Mesendoderm (in vitro differentiated cells): ENCODE results near the gene PLSCR1.

Experiments used
- DNase-seq: peaks from one replicate; pipeline ENCODE4 v3.0.0; 2013
- H2AK5ac ChIP-seq: 2 replicates; pipeline ENCODE4 v1.6.1; 2013; ENCODE audit warnings: low read length, inconsistent platforms
- H2BK120ac ChIP-seq: 2 replicates; pipeline ENCODE4 v1.6.1; 2013; ENCODE audit warnings: low read depth, mild to moderate bottlenecking, low read length, moderate library complexity, mixed read lengths
- H2BK15ac ChIP-seq: replicated peaks from 2 replicates; pipeline ENCODE4 v1.6.1; 2013; ENCODE audit warnings: low read depth, mild to moderate bottlenecking, moderate library complexity
- H2BK5ac ChIP-seq: 2 replicates; pipeline ENCODE4 v1.6.1; 2013; ENCODE audit warnings: low read length, inconsistent platforms
- H3K18ac ChIP-seq: 2 replicates; pipeline ENCODE4 v1.6.1; 2013; ENCODE audit warnings: mild to moderate bottlenecking, low read length, mixed read lengths
- H3K23ac ChIP-seq: one replicate; pipeline ENCODE4 v1.6.1; 2013; ENCODE audit warnings: low read length
- H3K27ac ChIP-seq: 2 replicates; pipeline ENCODE4 v1.5.1; 2013; ENCODE audit warnings: low read depth, mild to moderate bottlenecking, inconsistent platforms, low read length, moderate library complexity
- H3K27me3 ChIP-seq: 2 replicates; pipeline ENCODE4 v1.6.1; 2013; ENCODE audit warnings: low read length, control low read depth, mild to moderate bottlenecking, inconsistent platforms; ENCODE audit not compliant: insufficient read depth, poor library complexity
- H3K36me3 ChIP-seq: 2 replicates; pipeline ENCODE4 v1.6.1; 2013; ENCODE audit warnings: low read length, inconsistent platforms; ENCODE audit not compliant: control insufficient read depth, insufficient read depth
- H3K4ac ChIP-seq: one replicate; pipeline ENCODE4 v1.6.1; 2013; ENCODE audit warnings: low read depth, mild to moderate bottlenecking, low read length, moderate library complexity
- H3K4me1 ChIP-seq: 2 replicates; pipeline ENCODE4 v1.6.1; 2013; ENCODE audit warnings: low read depth, low read length, inconsistent platforms; ENCODE audit not compliant: control insufficient read depth
- H3K4me2 ChIP-seq: 2 replicates; pipeline ENCODE4 v1.6.1; 2013; ENCODE audit warnings: low read length
- H3K4me3 ChIP-seq: 2 replicates; pipeline ENCODE4 v1.5.1; 2013; ENCODE audit warnings: mild to moderate bottlenecking, low read length
- H3K56ac ChIP-seq: one replicate; pipeline ENCODE4 v1.6.1; 2013; ENCODE audit warnings: low read length
- H3K79me1 ChIP-seq: 2 replicates; pipeline ENCODE4 v1.6.1; 2013; ENCODE audit warnings: low read length, inconsistent platforms
- H3K79me2 ChIP-seq: 2 replicates; pipeline ENCODE4 v1.6.1; 2013; ENCODE audit warnings: mild to moderate bottlenecking, low read length; ENCODE audit not compliant: control insufficient read depth, insufficient read depth
- H3K9ac ChIP-seq: 2 replicates; pipeline ENCODE4 v1.6.1; 2013; ENCODE audit warnings: low read length, inconsistent platforms
- H4K5ac ChIP-seq: one replicate; pipeline ENCODE4 v1.6.1; 2013; ENCODE audit warnings: low read length
- H4K8ac ChIP-seq: one replicate; pipeline ENCODE4 v1.6.1; 2013; ENCODE audit warnings: low read depth, mild to moderate bottlenecking, control low read depth, low read length, moderate library complexity
- WGBS: extraction: QIAGEN DNeasy Blood & Tissue Kit; methylation state at CpG from one replicate; pipeline ENCODE4 v1.1.7; 2013; ENCODE audit warnings: low lambda C conversion rate, missing lambda C conversion rate; ENCODE audit not compliant: insufficient coverage; ENCODE audit errors: extremely low coverage; 5-methylcytosine and 5-hydroxymethylcytosine counted together

PLSCR1 gene

GRCh38 chr3:146566138-146566537, 21.7 kb upstream of the PLSCR1 start:
- no peak overlapping the region for H3K4me2 ChIP-seq
- H3K4me1 ChIP-seq = no peaks in the 10 kb centered on the region
- H2BK5ac ChIP-seq = no peak overlapping the region
- H3K4me3 ChIP-seq = no peak overlapping the region
- H3K79me1 ChIP-seq = no peaks in the 10 kb centered on the region
- H3K18ac ChIP-seq = no peak overlapping the region
- H4K5ac ChIP-seq = no peak overlapping the region
- H4K8ac ChIP-seq = no peak overlapping the region
- H2BK15ac ChIP-seq = no peak overlapping the region
- H2AK5ac ChIP-seq = no peak overlapping the region
- H3K36me3 ChIP-seq = no peaks in the 10 kb centered on the region
- H3K9ac ChIP-seq = no peak overlapping the region
- no peak overlapping the region for H3K4ac ChIP-seq
- no peak for DNase-seq
- H3K27me3 ChIP-seq = no peaks in the 10 kb centered on the region
- H2BK120ac ChIP-seq = no peak overlapping the region
- H3K27ac ChIP-seq = no peak overlapping the region
- no peak overlapping the region for H3K23ac ChIP-seq
- H3K79me2 ChIP-seq = no peaks in the 10 kb centered on the region
- no peak overlapping the region for H3K56ac ChIP-seq

GRCh38 chr3:146561879-146562278, 17.5 kb upstream of the PLSCR1 start:
- DNase-seq = no peak
- H2BK5ac ChIP-seq = no peak overlapping the region
- H3K4me3 ChIP-seq = no peak overlapping the region
- no peak overlapping the region for H3K23ac ChIP-seq
- no peak overlapping the region for H3K18ac ChIP-seq
- no peak overlapping the region for H2BK15ac ChIP-seq
- H2AK5ac ChIP-seq = no peak overlapping the region
- no peak overlapping the region for H3K27ac ChIP-seq
- no peak overlapping the region for H3K4ac ChIP-seq
- no peak overlapping the region for H3K4me2 ChIP-seq
- no peaks in the 10 kb centered on the region for H3K36me3 ChIP-seq
- H4K5ac ChIP-seq = no peak overlapping the region
- no peak overlapping the region for H4K8ac ChIP-seq
- no peaks in the 10 kb centered on the region for H3K79me2 ChIP-seq
- H2BK120ac ChIP-seq = no peak overlapping the region
- no peak overlapping the region for H3K9ac ChIP-seq
- no peaks in the 10 kb centered on the region for H3K27me3 ChIP-seq
- no peaks in the 10 kb centered on the region for H3K4me1 ChIP-seq
- no peaks in the 10 kb centered on the region for H3K79me1 ChIP-seq
- WGBS = no CpG with 5 or more reads among the region's 1 CpG
- no peak overlapping the region for H3K56ac ChIP-seq

GRCh38 chr3:146561463-146561862, 17.1 kb upstream of the PLSCR1 start:
- no peak overlapping the region for H4K5ac ChIP-seq
- H3K4me1 ChIP-seq = no peaks in the 10 kb centered on the region
- no peak overlapping the region for H4K8ac ChIP-seq
- no peak overlapping the region for H2BK120ac ChIP-seq
- no peak overlapping the region for H3K9ac ChIP-seq
- H3K4ac ChIP-seq = no peak overlapping the region
- no peak overlapping the region for H3K18ac ChIP-seq
- H2BK5ac ChIP-seq = no peak overlapping the region
- no peaks in the 10 kb centered on the region for H3K79me1 ChIP-seq
- H2BK15ac ChIP-seq = no peak overlapping the region
- no peak overlapping the region for H3K56ac ChIP-seq
- H3K36me3 ChIP-seq = no peaks in the 10 kb centered on the region
- no peaks in the 10 kb centered on the region for H3K79me2 ChIP-seq
- H3K4me2 ChIP-seq = no peak overlapping the region
- no peak overlapping the region for H2AK5ac ChIP-seq
- H3K23ac ChIP-seq = no peak overlapping the region
- H3K4me3 ChIP-seq = no peak overlapping the region
- no CpG with 5 or more reads among the region's 1 CpG for WGBS
- H3K27ac ChIP-seq = no peak overlapping the region
- H3K27me3 ChIP-seq = no peaks in the 10 kb centered on the region
- no peak for DNase-seq

- H3K4me3 ChIP-seq = no peak overlapping the region
Measured at GRCh38 chr3:146560678-146561077, 16.3 kb upstream of the PLSCR1 start.

GRCh38 chr3:146559388-146559787, 15.0 kb upstream of the PLSCR1 start:
- Histone ChIP-seq H2BK5ac (no peak overlapping the region), H4K8ac (no peak overlapping the region), H3K56ac (no peak overlapping the region), H3K23ac (no peak overlapping the region), H3K4me1 (no peaks in the 10 kb centered on the region), H3K79me2 (no peaks in the 10 kb centered on the region), H4K5ac (no peak overlapping the region), H3K4ac (no peak overlapping the region), H3K79me1 (no peaks in the 10 kb centered on the region), H3K36me3 (no peaks in the 10 kb centered on the region), H3K27me3 (no peaks in the 10 kb centered on the region), H2BK15ac (no peak overlapping the region), H3K9ac (no peak overlapping the region), H3K27ac (no peak overlapping the region), H3K4me3 (no peak overlapping the region), H2AK5ac (no peak overlapping the region), H3K18ac (no peak overlapping the region), H2BK120ac (no peak overlapping the region), H3K4me2 (no peak overlapping the region)
- no peak for DNase-seq
- WGBS = no CpG with 5 or more reads among the region's 3 CpGs

More at GRCh38 chr3:146560678-146561077, 16.3 kb upstream of the PLSCR1 start:
- no peak overlapping the region for H4K5ac ChIP-seq
- H3K79me2 ChIP-seq = no peaks in the 10 kb centered on the region
- H3K4me2 ChIP-seq = no peak overlapping the region
- H3K4ac ChIP-seq = no peak overlapping the region
- no peak overlapping the region for H3K56ac ChIP-seq
- no peak overlapping the region for H3K9ac ChIP-seq
- H4K8ac ChIP-seq = no peak overlapping the region
- H3K23ac ChIP-seq = no peak overlapping the region
- H3K27ac ChIP-seq = no peak overlapping the region
- no peaks in the 10 kb centered on the region for H3K36me3 ChIP-seq
- no peak for DNase-seq
- H3K4me1 ChIP-seq = no peaks in the 10 kb centered on the region
- no peaks in the 10 kb centered on the region for H3K27me3 ChIP-seq
- no peak overlapping the region for H2BK15ac ChIP-seq
- H2BK120ac ChIP-seq = no peak overlapping the region
- no peaks in the 10 kb centered on the region for H3K79me1 ChIP-seq
- H3K18ac ChIP-seq = no peak overlapping the region
- no peak overlapping the region for H2BK5ac ChIP-seq
- WGBS = no CpG with 5 or more reads among the region's 2 CpGs
- no peak overlapping the region for H2AK5ac ChIP-seq

GRCh38 chr3:146558781-146559180, 14.4 kb upstream of the PLSCR1 start:
- Histone ChIP-seq H2AK5ac (no peak overlapping the region), H3K18ac (no peak overlapping the region), H3K4me2 (no peak overlapping the region), H3K79me1 (no peaks in the 10 kb centered on the region), H4K8ac (no peak overlapping the region), H3K27ac (no peak overlapping the region), H2BK120ac (no peak overlapping the region), H3K9ac (no peak overlapping the region), H3K4ac (no peak overlapping the region), H3K4me1 (peaks cover 3% of the 10 kb centered on the region), H3K79me2 (no peaks in the 10 kb centered on the region), H4K5ac (no peak overlapping the region), H3K36me3 (no peaks in the 10 kb centered on the region), H2BK15ac (no peak overlapping the region), H3K4me3 (no peak overlapping the region), H3K56ac (no peak overlapping the region), H2BK5ac (no peak overlapping the region), H3K23ac (no peak overlapping the region), H3K27me3 (no peaks in the 10 kb centered on the region)
- DNase-seq = no peak
- WGBS = no CpG with 5 or more reads among the region's 2 CpGs
